GM10266 (cell line): ENCODE data around the gene KIF5C.

Experiments used
- DNase-seq: peaks from one replicate; pipeline ENCODE4 v3.0.0; 2012; ENCODE audit errors: extremely low spot score
- CTCF ChIP-seq: IDR thresholded peaks from 2 replicates; pipeline ENCODE4 v1.5.1; 2012; ENCODE audit warnings: mild to moderate bottlenecking, low read depth; ENCODE audit not compliant: control insufficient read depth, insufficient read depth; ENCODE audit errors: missing control alignments

Gene KIF5C

DNA sequence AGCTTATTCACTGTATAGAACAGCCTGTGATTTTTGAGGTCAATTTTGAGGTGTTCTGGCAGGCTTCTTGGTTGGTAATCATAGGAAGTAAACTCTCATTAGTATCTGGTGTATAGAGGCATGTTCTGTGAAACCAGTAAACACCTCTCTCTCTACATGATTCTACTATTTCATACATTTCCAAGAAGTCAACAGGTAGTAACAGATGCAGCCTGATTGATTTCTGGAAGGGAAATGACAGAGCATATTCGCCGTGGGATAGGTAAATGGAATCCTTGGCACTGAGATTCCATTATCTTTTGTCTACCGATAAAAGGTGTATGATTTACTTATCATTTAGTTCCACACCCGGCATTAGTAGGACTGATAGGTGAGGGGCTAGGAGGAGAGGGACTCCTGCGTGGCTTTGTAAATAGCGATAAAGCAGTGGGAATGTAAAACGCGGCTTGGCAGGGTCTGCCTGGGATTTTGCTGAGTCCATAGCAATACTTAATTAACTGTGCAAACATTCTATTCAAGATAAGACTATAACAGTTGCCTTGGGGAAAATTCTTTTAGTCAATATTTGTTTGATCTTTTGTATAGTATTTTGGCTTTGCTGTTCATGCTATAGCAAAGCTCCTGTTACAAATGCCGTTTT lies 195.8 kb downstream of the KIF5C start:
- no peak for TF ChIP-seq CTCF
- no peak for DNase-seq

- no peak for DNase-seq
- TF ChIP-seq CTCF = no peak
Observed at GRCh38 chr2:149075105-149075504, 200.1 kb downstream of the KIF5C start.

DNA sequence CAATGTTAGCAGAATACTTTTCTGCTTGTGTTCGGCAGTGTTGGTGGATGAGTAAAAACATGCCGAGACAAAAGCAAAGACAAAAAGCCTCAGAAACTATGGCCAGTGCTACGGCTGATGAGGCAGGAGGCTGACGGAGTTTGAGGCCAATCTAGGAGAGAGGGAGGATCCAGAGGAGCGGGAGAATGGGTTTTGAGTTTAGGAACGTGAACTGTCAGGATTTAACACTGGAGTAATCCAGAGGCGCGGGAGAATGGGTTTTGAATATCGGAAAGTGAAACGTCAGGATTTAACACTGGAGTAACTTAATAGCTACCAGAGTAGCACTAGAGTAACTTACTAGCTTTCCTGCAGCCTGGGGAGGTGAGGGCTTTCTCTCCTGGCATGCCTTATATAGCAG lies 200.8 kb downstream of the KIF5C start:
- DNase-seq = no peak
- no peak for TF ChIP-seq CTCF
